Measurements from ENCODE around the gene GDPD5.

DNA sequence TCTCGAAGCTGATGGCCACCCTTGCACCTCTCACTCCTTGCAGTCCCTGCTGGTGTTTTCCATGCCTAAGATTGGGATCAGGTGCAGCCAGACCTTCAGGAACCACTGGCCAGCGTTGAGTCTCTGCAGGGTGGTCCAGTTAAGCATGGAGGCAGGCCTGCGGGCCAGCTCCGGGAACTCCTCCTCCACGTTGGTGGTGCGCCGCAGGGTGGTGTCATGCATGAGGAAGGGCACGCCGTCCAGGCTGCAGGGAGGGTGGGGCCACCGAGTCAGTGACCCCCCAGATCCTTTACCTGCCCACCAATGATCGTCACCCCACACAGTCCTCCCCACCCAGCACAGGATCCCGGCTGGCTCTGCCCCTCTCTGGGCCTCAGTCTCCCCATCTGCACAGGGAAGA, 82.7 kb downstream of the GDPD5 start:
- TF ChIP-seq, protein P1, sequence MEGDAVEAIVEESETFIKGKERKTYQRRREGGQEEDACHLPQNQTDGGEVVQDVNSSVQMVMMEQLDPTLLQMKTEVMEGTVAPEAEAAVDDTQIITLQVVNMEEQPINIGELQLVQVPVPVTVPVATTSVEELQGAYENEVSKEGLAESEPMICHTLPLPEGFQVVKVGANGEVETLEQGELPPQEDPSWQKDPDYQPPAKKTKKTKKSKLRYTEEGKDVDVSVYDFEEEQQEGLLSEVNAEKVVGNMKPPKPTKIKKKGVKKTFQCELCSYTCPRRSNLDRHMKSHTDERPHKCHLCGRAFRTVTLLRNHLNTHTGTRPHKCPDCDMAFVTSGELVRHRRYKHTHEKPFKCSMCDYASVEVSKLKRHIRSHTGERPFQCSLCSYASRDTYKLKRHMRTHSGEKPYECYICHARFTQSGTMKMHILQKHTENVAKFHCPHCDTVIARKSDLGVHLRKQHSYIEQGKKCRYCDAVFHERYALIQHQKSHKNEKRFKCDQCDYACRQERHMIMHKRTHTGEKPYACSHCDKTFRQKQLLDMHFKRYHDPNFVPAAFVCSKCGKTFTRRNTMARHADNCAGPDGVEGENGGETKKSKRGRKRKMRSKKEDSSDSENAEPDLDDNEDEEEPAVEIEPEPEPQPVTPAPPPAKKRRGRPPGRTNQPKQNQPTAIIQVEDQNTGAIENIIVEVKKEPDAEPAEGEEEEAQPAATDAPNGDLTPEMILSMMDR (IDR thresholded peaks at IDR 0.05), result no peak
- no peak for TF ChIP-seq POLR2A (IDR thresholded peaks at IDR 0.05)
